HG03442 (cell line): Measurements from ENCODE around the gene FAM117A.
"Not testable (repeated sequence)": the region's sequence is repeated elsewhere in the genome, so short reads cannot be mapped to it uniquely, and the experiment has no call there.

Source experiments
- ATAC-seq: cut with Tn5 transposase; IDR thresholded peaks from one replicate; pipeline ENCODE4 v1.9.1; 2021; ENCODE audit warnings: mild to moderate bottlenecking, moderate library complexity; ENCODE audit not compliant: unreplicated experiment

Gene FAM117A

GRCh38 chr17:49764559-49765180 is 739 bp upstream of the FAM117A start:
- no peak for ATAC-seq

DNA sequence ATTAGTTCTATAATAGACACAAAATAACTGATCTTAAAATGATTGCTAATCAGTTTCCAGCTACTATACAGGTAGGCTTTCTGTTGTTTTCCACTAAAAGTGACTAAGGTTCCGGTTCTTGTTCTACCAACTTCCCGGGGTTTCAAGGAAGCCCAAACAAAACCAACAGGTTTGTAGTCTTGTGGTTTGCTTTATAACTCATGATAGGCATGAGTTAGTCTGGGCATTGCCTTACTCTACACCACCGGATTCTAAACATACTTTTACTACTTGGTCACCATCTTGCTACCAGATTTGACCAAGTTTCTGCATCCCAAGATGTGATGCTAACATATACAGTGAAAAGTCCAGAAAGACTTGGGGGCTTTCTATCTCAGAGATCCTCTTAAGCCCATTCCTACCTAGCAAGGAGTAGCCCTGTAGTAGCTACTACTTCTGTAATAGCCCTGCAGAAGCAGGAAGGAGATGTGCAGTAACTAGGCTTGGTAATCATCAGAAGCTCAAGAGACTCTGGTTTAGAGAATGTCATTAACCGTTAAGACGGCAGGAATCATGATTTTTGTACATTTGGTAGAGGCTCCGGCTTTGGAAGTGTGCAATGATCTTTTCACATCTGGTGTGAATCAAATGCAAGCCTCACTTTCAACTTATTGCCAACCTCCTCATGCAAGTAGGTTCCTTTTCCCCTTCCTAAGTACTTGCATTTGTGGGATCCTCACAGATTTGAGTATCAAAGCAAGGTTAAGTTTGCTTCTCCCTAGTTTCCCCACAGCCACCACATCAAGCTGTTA is 1.6 kb downstream of the FAM117A start:
- no peak for ATAC-seq

- ATAC-seq = no peak
These were observed 2.9 kb downstream of the FAM117A start for GRCh38 chr17:49760932-49761558.

GRCh38 chr17:49760296-49760695 is 3.6 kb downstream of the FAM117A start:
- ATAC-seq = no peak

DNA sequence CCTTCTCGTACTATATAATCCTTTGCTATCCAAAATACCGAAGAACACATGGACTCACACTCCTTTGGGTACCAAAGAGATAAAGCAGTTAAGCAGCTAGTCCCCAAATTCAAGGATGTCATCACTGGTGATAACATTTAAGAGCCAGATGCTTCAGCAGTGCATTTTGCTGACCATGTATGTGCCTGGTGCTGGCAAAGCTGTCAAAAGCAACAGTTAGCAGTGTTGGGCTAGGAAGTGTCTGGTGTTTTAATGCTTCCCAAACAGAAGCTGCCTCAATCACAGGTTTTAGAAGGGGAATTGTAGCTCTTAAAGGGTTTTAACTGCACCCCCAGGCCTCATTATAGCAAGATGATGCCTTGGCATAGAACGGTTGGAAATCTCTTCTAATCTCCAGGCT is 4.7 kb downstream of the FAM117A start:
- no peak for ATAC-seq

DNA sequence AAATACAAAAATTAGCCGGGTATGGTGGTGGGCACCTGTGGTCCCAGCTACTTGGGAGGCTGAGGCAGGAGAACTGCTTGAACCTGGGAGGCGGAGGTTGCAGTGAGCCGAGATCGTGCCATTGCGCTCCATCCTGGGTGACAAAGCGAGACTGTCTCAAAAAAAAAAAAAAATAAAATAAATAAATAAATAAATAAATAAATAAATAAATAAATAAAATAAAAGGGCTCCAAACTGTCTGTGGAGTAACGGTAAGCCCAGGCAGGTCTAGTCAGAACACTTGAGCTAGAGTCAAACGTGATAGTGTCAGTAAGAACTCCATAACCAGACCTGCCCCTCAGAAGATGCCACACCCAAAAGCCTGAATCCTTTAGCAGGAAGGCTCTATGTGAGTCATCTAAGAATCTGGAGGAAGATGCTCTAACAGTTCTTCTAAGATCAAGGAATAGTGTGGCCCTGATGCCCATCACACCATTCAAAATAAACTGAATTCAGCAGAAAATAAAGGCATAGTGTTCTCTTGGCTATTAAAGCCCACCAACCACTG is 5.4 kb downstream of the FAM117A start:
- not testable (repeated sequence) for ATAC-seq

- ATAC-seq = no peak
These were observed 6.7 kb downstream of the FAM117A start for GRCh38 chr17:49757151-49757777.

- ATAC-seq = no peak
These were observed 7.4 kb downstream of the FAM117A start for GRCh38 chr17:49756323-49757150.

GRCh38 chr17:49755663-49756283 is 8.2 kb downstream of the FAM117A start:
- no peak for ATAC-seq

DNA sequence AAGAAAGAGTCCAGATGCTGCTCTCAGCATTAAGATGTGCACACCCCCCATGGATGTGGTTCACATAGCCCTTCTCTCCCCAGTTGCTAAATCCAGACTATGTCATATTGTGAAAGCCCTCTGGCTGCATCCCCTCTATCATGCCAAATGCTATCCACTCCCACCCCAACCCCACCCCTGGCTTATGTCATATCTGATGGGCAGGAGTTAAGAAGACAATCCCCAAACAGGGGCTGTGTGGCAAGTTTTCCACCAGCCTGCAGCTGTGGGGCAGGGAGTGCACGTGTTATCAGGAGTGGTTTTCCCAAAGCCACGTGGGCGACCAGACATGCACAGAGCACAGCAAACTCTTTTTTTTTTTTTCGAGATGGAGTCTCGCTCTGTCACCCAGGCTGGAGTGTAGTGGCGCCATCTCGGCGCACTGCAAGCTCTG is 10.0 kb downstream of the FAM117A start:
- ATAC-seq = no peak

- no peak for ATAC-seq
These were observed 11.4 kb downstream of the FAM117A start for GRCh38 chr17:49752508-49752907.

- ATAC-seq = no peak
These were observed 14.2 kb downstream of the FAM117A start for GRCh38 chr17:49749730-49750129.

DNA sequence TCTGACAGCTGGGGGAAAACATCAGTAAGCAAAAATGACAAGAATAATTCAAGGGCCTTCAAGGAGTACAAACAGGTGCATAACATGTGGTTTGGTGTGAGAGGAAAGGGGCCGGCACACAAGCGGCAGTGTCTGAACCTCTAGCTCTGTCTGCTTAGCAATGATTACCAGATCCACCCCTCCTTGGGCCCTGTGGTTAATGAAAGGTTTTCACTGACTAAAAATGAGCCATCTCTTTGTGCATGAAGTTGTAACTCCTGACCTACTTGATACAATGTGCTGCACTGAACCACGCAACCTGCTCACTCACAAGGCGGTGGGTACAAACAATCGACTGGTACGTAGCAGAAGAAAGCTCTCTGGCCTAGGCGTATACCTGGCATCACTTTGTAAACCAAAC is 15.1 kb downstream of the FAM117A start:
- ATAC-seq = peak; percentile 75

- ATAC-seq = no peak
These were observed 15.7 kb downstream of the FAM117A start for GRCh38 chr17:49748223-49748622.

GRCh38 chr17:49747632-49748031 is 16.3 kb downstream of the FAM117A start:
- ATAC-seq = no peak

- ATAC-seq = peak; percentile 42
These were observed 17.0 kb downstream of the FAM117A start for GRCh38 chr17:49746791-49747490.

DNA sequence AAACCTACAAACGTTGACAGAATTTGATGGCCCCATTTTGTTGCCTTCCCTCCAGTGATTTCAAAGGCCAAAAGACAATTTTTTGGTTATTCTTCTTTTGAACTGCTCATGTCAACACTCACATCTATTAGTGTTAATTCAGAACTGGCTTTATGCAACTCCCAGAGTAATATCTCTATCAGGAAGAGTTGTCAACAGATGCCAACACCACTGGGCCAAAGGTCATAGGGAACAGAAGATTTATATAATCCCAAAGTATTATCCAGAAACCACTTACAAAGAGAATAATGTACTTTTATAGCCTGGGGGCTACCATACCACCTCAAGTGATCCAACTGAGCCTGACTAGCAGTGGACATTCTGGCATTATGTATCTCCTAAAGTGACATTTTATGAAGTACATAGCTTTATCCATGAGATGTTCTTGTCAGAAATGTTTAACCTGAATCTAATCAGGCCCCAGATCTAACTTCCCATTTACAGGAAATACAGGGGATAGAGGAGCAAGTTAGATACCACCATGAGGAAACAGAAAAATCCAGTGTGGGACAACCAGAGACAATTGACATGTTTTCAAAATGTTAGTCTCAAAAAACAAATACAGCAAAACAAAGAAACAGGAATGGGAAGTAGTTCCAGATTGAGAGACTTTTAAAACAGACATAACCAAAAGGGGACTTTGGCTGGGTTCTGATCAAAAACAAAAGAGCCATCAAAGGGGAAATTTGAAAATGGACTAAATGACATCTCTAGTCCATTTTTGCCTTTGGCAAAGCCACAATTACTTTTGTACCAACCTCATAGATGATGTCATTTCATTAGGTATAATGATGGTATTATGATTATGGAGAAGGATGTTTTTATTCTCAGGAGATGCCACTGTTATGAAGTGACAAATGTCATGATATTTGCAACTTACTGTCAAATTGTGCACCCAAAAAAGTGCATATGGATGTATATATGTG is 18.5 kb downstream of the FAM117A start:
- no peak for ATAC-seq

DNA sequence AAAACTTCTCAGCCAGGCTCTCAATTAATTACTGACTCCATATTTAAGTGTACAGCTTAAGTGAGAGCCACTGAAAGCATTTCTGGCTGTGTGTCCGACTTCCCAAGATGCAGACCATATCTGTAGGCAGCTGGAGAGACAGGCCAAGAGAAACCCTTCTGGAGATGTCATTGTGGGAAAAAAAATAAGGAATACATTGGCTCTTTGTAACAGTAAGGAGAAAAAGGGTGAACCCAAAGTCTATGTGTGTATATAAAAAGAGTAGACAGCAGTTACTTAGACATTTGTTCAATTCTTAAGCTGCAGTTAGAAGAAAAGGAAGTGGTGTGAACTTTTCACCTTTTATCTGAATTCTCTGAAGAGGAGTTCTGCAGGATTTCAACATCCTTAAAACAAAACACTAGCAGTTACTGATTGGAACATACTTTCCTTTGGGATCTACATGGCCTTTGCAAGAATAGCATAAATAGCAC is 21.7 kb downstream of the FAM117A start:
- ATAC-seq = no peak
